H1 (cell line): Measurements from ENCODE around the gene ARRDC2.

ENCODE experiments used
- EP300 ChIP-seq, 2 experiments: IDR thresholded peaks; 1 replicate in 1 of 2; 2 replicates in 1 of 2; pipeline ENCODE4 v1.6.1; 2011 to 2012; ENCODE audit warnings: low read depth in 2 of 2, low read length in 2 of 2, mild to moderate bottlenecking in 2 of 2, borderline replicate concordance in 1 of 2, inconsistent platforms in 1 of 2, moderate library complexity in 1 of 2
- EZH2 ChIP-seq: fragments of 200-600 bp; sonication (generic); IDR thresholded peaks from 2 replicates; pipeline ENCODE4 v1.7.1; 2012; ENCODE audit warnings: low read depth, mild to moderate bottlenecking, moderate library complexity, low read length, inconsistent platforms; ENCODE audit not compliant: severe bottlenecking
- MAX ChIP-seq: IDR thresholded peaks from 2 replicates; pipeline ENCODE4 v1.6.1; 2012; ENCODE audit warnings: inconsistent platforms
- POLR2A ChIP-seq, 2 experiments: IDR thresholded peaks; 1 replicate in 1 of 2; 2 replicates in 1 of 2; pipeline ENCODE4 v1.6.1; 2011; ENCODE audit warnings: low read depth in 2 of 2, low read length in 2 of 2, mild to moderate bottlenecking in 2 of 2; ENCODE audit errors: control extremely low read depth in 1 of 2
- POLR2AphosphoS5 ChIP-seq: IDR thresholded peaks from 2 replicates; pipeline ENCODE4 v1.6.1; 2011; ENCODE audit warnings: low read depth, low read length
- SRF ChIP-seq: IDR thresholded peaks from 2 replicates; pipeline ENCODE4 v1.6.1; 2011; ENCODE audit warnings: mild to moderate bottlenecking, low read depth, low read length, moderate library complexity

- TF ChIP-seq MAX = no peak
- no peak for TF ChIP-seq POLR2A (IDR thresholded peaks at IDR 0.05; ENCODE audit: control extremely low read depth in 1 of 2, low read depth in 2 of 2, low read length in 2 of 2)
- no peak for TF ChIP-seq EP300 (IDR thresholded peaks at IDR 0.05; ENCODE audit: borderline replicate concordance in 1 of 2, low read depth in 2 of 2, low read length in 2 of 2)
- TF ChIP-seq EZH2 = no peak
- TF ChIP-seq POLR2AphosphoS5 = no peak
- TF ChIP-seq SRF = no peak
Measured at GRCh38 chr19:17993076-17993813, 14.7 kb upstream of the ARRDC2 start.
